ENCODE results near the gene UQCRH.
"Not testable (repeated sequence)": the region's sequence is repeated elsewhere in the genome, so short reads cannot be mapped to it uniquely, and the experiment has no call there.

UQCRH gene

GRCh38 chr1:46363121-46363520, 59.6 kb downstream of the UQCRH start:
- TF ChIP-seq CTCF (IDR thresholded peaks at IDR 0.05; ENCODE audit: insufficient read depth, missing control alignments): no peak
- FAIRE-seq (peak; percentile 98), DNase-seq (ENCODE audit: insufficient read length, low spot score) (no peak)

- no peak for DNase-seq (ENCODE audit: insufficient read length, low spot score)
- TF ChIP-seq CTCF (IDR thresholded peaks at IDR 0.05; ENCODE audit: insufficient read depth, missing control alignments): no peak
- no peak for FAIRE-seq
These were observed 61.1 kb downstream of the UQCRH start for GRCh38 chr1:46364612-46365011.

- FAIRE-seq; DNase-seq (ENCODE audit: insufficient read length, low spot score): not testable (repeated sequence)
These were observed 62.3 kb downstream of the UQCRH start for GRCh38 chr1:46365796-46366195.
